ENCODE measurements around the gene CTNNBIP1. TPM values are rescaled to one million over a fixed set of nuclear protein-coding genes. Genes with fewer than 3 reads are reported as not detected.

CTNNBIP1 gene
- total and polyA plus RNA-seq, 2 of the 8 experiments (the other 6 are each of a cell fraction or from before 2014, with no cell fraction given), result 40.9 to 46.6 TPM

GRCh38 chr1:9902060-9902452 lies 8.0 kb downstream of the CTNNBIP1 start (continued):
- TF ChIP-seq SUZ12 (IDR thresholded peaks at IDR 0.05; ENCODE audit: low read length), result no peak
- no peak for TF ChIP-seq EZH2 (IDR thresholded peaks at IDR 0.05; ENCODE audit: low read depth, low read length, severe bottlenecking)
- no peak for TF ChIP-seq JUND (IDR thresholded peaks at IDR 0.05; ENCODE audit: low read length)
- no peak for TF ChIP-seq MAFK (IDR thresholded peaks at IDR 0.05; ENCODE audit: low read depth, low read length)
- no peak for TF ChIP-seq HDAC6 (IDR thresholded peaks at IDR 0.05; ENCODE audit: low read depth, low read length)
- TF ChIP-seq RXRA (IDR thresholded peaks at IDR 0.05; ENCODE audit: insufficient read depth, low read depth, low read length), result no peak
